H1 (cell line): ENCODE results near the gene SPAG8. TPM values are rescaled to one million over a fixed set of nuclear protein-coding genes. Genes with fewer than 3 reads are reported as not detected.

Experiments used
- CTCF ChIA-PET: fragments of 300-600 bp; sonication (Branson Sonifier 250); formaldehyde crosslinking; loops from one replicate; lab custom pipeline; 2021; ENCODE audit not compliant: partially characterized antibody; lab: Charles Lee
- POLR2A ChIA-PET: fragments of 300-600 bp; sonication (Branson Sonifier 250); formaldehyde crosslinking; loops from one replicate; lab custom pipeline; 2021; ENCODE audit warnings: inconsistent platforms; ENCODE audit not compliant: partially characterized antibody; lab: Charles Lee
- DNase-seq, 2 experiments: peaks; one replicate each; pipeline versions ENCODE4 v3.0.0 to v3.0.0-alpha.2; 2010 to 2022; ENCODE audit warnings: low spot score in 2 of 2, low read depth in 1 of 2, mixed read lengths in 1 of 2
- FAIRE-seq: peaks from 2 replicates; lab custom pipeline; 2011; peaks lifted over from hg19 to GRCh38; lab: Jason Lieb, UNC
- H2AFZ ChIP-seq: 2 replicates; pipeline ENCODE4 v1.8.1; 2012; ENCODE audit warnings: low read length, inconsistent platforms
- H2AK5ac ChIP-seq: 2 replicates; pipeline ENCODE4 v1.6.1; 2013; ENCODE audit warnings: low read depth, low read length
- H2BK120ac ChIP-seq: replicated peaks from 2 replicates; pipeline ENCODE3; 2013; ENCODE audit warnings: low read depth, low read length, inconsistent platforms
- H2BK12ac ChIP-seq: 2 replicates; pipeline ENCODE4 v1.6.1; 2013; ENCODE audit warnings: low read depth, low read length
- H2BK15ac ChIP-seq: 2 replicates; pipeline ENCODE4 v1.6.1; 2013; ENCODE audit warnings: low read length
- H2BK20ac ChIP-seq: 2 replicates; pipeline ENCODE4 v1.6.1; 2013; ENCODE audit warnings: low read length
- H2BK5ac ChIP-seq: 2 replicates; pipeline ENCODE4 v1.6.1; 2013; ENCODE audit warnings: low read depth, low read length
- H3K14ac ChIP-seq: 2 replicates; pipeline ENCODE4 v1.6.1; 2013; ENCODE audit warnings: inconsistent platforms; ENCODE audit not compliant: insufficient read length
- H3K18ac ChIP-seq: 2 replicates; pipeline ENCODE4 v1.6.1; 2013; ENCODE audit warnings: low read length; ENCODE audit errors: extremely low read depth
- H3K23ac ChIP-seq: 2 replicates; pipeline ENCODE4 v1.6.1; 2013; ENCODE audit warnings: inconsistent platforms; ENCODE audit not compliant: insufficient read length
- H3K23me2 ChIP-seq: 2 replicates; pipeline ENCODE4 v1.6.1; 2013; ENCODE audit warnings: low read depth, low read length
- H3K27ac ChIP-seq: 2 replicates; pipeline ENCODE4 v1.6.1; 2011; ENCODE audit warnings: low read depth, low read length, inconsistent platforms
- H3K27me3 ChIP-seq, 4 experiments: replicated peaks in 1 of 4; 1 replicate in 1 of 4; 2 replicates in 3 of 4; pipeline versions ENCODE4 v1.6.1 to v1.8.1; 2011 to 2013; ENCODE audit warnings: low read length in 3 of 4, mild to moderate bottlenecking in 3 of 4, inconsistent platforms in 2 of 4, mixed read lengths in 2 of 4, moderate library complexity in 1 of 4; ENCODE audit not compliant: control insufficient read depth in 3 of 4, insufficient read depth in 3 of 4; ENCODE audit errors: extremely low read depth in 1 of 4
- H3K36me3 ChIP-seq, 4 experiments: 2 replicates each; pipeline versions ENCODE4 v1.6.1 to v1.8.1; 2011 to 2013; ENCODE audit warnings: mild to moderate bottlenecking in 4 of 4, low read length in 3 of 4, moderate library complexity in 2 of 4, control low read depth in 1 of 4, inconsistent platforms in 1 of 4; ENCODE audit not compliant: insufficient read depth in 4 of 4, control insufficient read depth in 2 of 4
- H3K4ac ChIP-seq: replicated peaks from 2 replicates; pipeline ENCODE3; 2013; ENCODE audit warnings: low read length, low read depth, mixed read lengths, inconsistent platforms; ENCODE audit not compliant: insufficient read length
- H3K4me1 ChIP-seq, 4 experiments: replicated peaks in 1 of 4; 1 replicate in 1 of 4; 2 replicates in 3 of 4; pipeline versions ENCODE4 v1.6.1 to v1.8.1; 2011 to 2013; ENCODE audit warnings: low read length in 3 of 4, inconsistent platforms in 2 of 4, mixed read lengths in 1 of 4; ENCODE audit not compliant: insufficient read depth in 4 of 4, control insufficient read depth in 3 of 4
- H3K4me2 ChIP-seq, 2 experiments: 2 replicates each; pipeline versions ENCODE4 v1.6.1 to v1.8.1; 2011 to 2013; ENCODE audit warnings: low read depth in 2 of 2, low read length in 2 of 2, control low read depth in 1 of 2, inconsistent platforms in 1 of 2, mild to moderate bottlenecking in 1 of 2; ENCODE audit not compliant: insufficient read depth in 1 of 2
- H3K4me3 ChIP-seq, 4 experiments: fragments of 200-600, 300-600 bp in 1 of 4; sonication (generic), shearing (Covaris generic), sonication (Bioruptor Twin) in 1 of 4; 2 replicates each; pipeline versions ENCODE4 v1.5.1 to v1.8.1; 2011 to 2016; ENCODE audit warnings: low read length in 4 of 4, low read depth in 3 of 4, control low read depth in 2 of 4, inconsistent platforms in 2 of 4, mild to moderate bottlenecking in 2 of 4, mixed read lengths in 1 of 4, moderate library complexity in 1 of 4; ENCODE audit not compliant: insufficient read depth in 2 of 4; ENCODE audit errors: extremely low read depth in 1 of 4
- H3K56ac ChIP-seq: replicated peaks from 2 replicates; pipeline ENCODE3; 2013; ENCODE audit warnings: low read depth, mild to moderate bottlenecking, mixed read lengths, low read length, inconsistent platforms; ENCODE audit not compliant: insufficient read length
- H3K79me1 ChIP-seq: 2 replicates; pipeline ENCODE4 v1.6.1; 2013; ENCODE audit warnings: low read depth, low read length, control low read depth
- H3K79me2 ChIP-seq, 2 experiments: 2 replicates each; pipeline versions ENCODE4 v1.6.1 to v1.8.1; 2012 to 2013; ENCODE audit warnings: low read length in 2 of 2, mild to moderate bottlenecking in 2 of 2, inconsistent platforms in 1 of 2; ENCODE audit not compliant: insufficient read depth in 2 of 2, control insufficient read depth in 1 of 2
- H3K9ac ChIP-seq, 4 experiments: replicated peaks in 1 of 4; 1 replicate in 1 of 4; 2 replicates in 3 of 4; pipeline versions ENCODE4 v1.6.1 to v1.8.1; 2011 to 2013; ENCODE audit warnings: low read depth in 3 of 4, low read length in 3 of 4, control low read depth in 2 of 4, mild to moderate bottlenecking in 2 of 4, moderate library complexity in 2 of 4, inconsistent platforms in 1 of 4; ENCODE audit errors: extremely low read depth in 1 of 4
- H3K9me3 ChIP-seq, 2 experiments: 2 replicates each; pipeline versions ENCODE4 v1.6.1 to v1.8.1; 2012 to 2013; ENCODE audit warnings: mild to moderate bottlenecking in 2 of 2, moderate library complexity in 2 of 2, control low read depth in 1 of 2, inconsistent platforms in 1 of 2, low read depth in 1 of 2, low read length in 1 of 2, mixed read lengths in 1 of 2; ENCODE audit not compliant: insufficient read depth in 2 of 2
- H4K20me1 ChIP-seq, 2 experiments: replicated peaks in 1 of 2; 2 replicates each; pipeline versions ENCODE3 to v1.8.1; 2011 to 2013; ENCODE audit warnings: inconsistent platforms in 2 of 2, low read length in 2 of 2, mild to moderate bottlenecking in 1 of 2; ENCODE audit not compliant: insufficient read depth in 2 of 2, control insufficient read depth in 1 of 2
- H4K5ac ChIP-seq: 2 replicates; pipeline ENCODE4 v1.6.1; 2013; ENCODE audit warnings: low read length, low read depth, mixed read lengths, inconsistent platforms; ENCODE audit not compliant: insufficient read length
- H4K8ac ChIP-seq: 2 replicates; pipeline ENCODE4 v1.8.0; 2013; ENCODE audit warnings: mild to moderate bottlenecking, moderate library complexity, low read length, inconsistent platforms; ENCODE audit not compliant: insufficient read depth; ENCODE audit errors: extremely low read depth
- H4K91ac ChIP-seq: replicated peaks from 2 replicates; pipeline ENCODE3; 2013; ENCODE audit warnings: low read length, mixed read lengths, inconsistent platforms; ENCODE audit not compliant: insufficient read length
- CBX8 ChIP-seq: fragments of 300-800, 300-1000 bp; sonication (generic); IDR thresholded peaks from 2 replicates; pipeline ENCODE4 v1.7.1; 2016; ENCODE audit warnings: low read depth, low read length, borderline replicate concordance
- CEBPB ChIP-seq: IDR thresholded peaks from 2 replicates; pipeline ENCODE4 v1.6.1; 2012; ENCODE audit warnings: low read depth, low read length
- WGBS, 2 experiments: shearing (Covaris generic) in 1 of 2; methylation state at CpG; one replicate each; pipeline versions ENCODE4 v1.1.6 to v1.1.7; 2013 to 2015; ENCODE audit warnings: low lambda C conversion rate in 2 of 2, mixed read lengths in 2 of 2, inconsistent platforms in 1 of 2, low coverage in 1 of 2, missing lambda C conversion rate in 1 of 2; ENCODE audit not compliant: insufficient replicate concordance in 2 of 2, insufficient coverage in 1 of 2, insufficient read length in 1 of 2; ENCODE audit errors: extremely low coverage in 1 of 2, missing lambda C conversion rate in 1 of 2; 5-methylcytosine and 5-hydroxymethylcytosine counted together
- polyA plus RNA-seq, 7 experiments: library from polyadenylated mRNA; depleted of rRNA in 3 of 7; stranded (reverse) in 5 of 7; unstranded in 2 of 7; fragments of >200 nt in 5 of 7; fragments of 200-250 nt in 2 of 7; gene quantifications; 1 replicate in 5 of 7; 2 replicates in 1 of 7; 4 replicates in 1 of 7; pipeline versions ENCODE4 v1.2.1 to v1.2.3, GENCODE V29; 2011 to 2013; ENCODE audit warnings: missing spikeins in 2 of 7, mixed read lengths in 2 of 7
- total RNA-seq: library from RNA; stranded (reverse); fragmentation: NEBNext Ultra II Directional; extraction: Animal tissue kit (Norgen Biotek cat#: 25700); gene quantifications from 2 replicates; pipeline ENCODE4 v1.2.1, GENCODE V29; 2021

Gene SPAG8
- total and polyA plus RNA-seq, 2 of the 8 experiments (the other 6 are each of a cell fraction or from before 2014, with no cell fraction given) = 0.37 to 0.44 TPM

- Histone ChIP-seq H2BK15ac (no peak overlapping the region), H3K23me2 (no peaks in the 10 kb centered on the region), H3K4me2 (no peak overlapping the region), H3K9ac (no peak overlapping the region), H4K91ac (no peak overlapping the region), H3K36me3 (no peaks in the 10 kb centered on the region), H3K18ac (no peak overlapping the region), H2AFZ (no peak overlapping the region), H3K79me1 (no peaks in the 10 kb centered on the region), H3K4me1 (no peaks in the 10 kb centered on the region), H4K5ac (no peak overlapping the region), H3K4ac (no peak overlapping the region), H3K9me3 (no peaks in the 10 kb centered on the region), H3K27me3 (no peaks in the 10 kb centered on the region), H3K4me3 (no peak overlapping the region), H3K79me2 (peaks cover 0 to 3% of the 10 kb centered on the region in 2 experiments; a peak in 1 of 4 replicates), H2BK120ac (no peak overlapping the region), H3K27ac (no peak overlapping the region), H2AK5ac (no peak overlapping the region), H2BK20ac (no peak overlapping the region), H3K14ac (no peak overlapping the region), H4K20me1 (no peaks in the 10 kb centered on the region), H3K56ac (no peak overlapping the region), H4K8ac (no peak overlapping the region), H2BK12ac (no peak overlapping the region), H2BK5ac (no peak overlapping the region), H3K23ac (no peak overlapping the region)
- FAIRE-seq (no peak), DNase-seq (no peak)
- 90% methylated on average over 1 of the region's 2 CpGs; no CpG with 5 or more reads in 1 of the 2 experiments for WGBS, 2 experiments
- CTCF ChIA-PET = interaction anchor here (1.1 kb wide), 1 partner anchor 67 kb away, joined by 3 read pairs; no protein-coding TSS in a partner anchor
- POLR2A ChIA-PET = interaction anchor here (1.3 kb wide), 1 partner anchor 17 kb away, joined by 5 read pairs; no protein-coding TSS in a partner anchor
- TF ChIP-seq CBX8 (no peak), CEBPB (no peak)
These were observed 45.1 kb downstream of the SPAG8 start for GRCh38 chr9:35766997-35767396.
